HG03565 (cell line): ENCODE data around the gene GALNT9.
"Not testable (repeated sequence)": the region's sequence is repeated elsewhere in the genome, so short reads cannot be mapped to it uniquely, and the experiment has no call there.

Experiments
- ATAC-seq: cut with Tn5 transposase; IDR thresholded peaks from one replicate; pipeline ENCODE4 v1.9.1; 2021; ENCODE audit warnings: mild to moderate bottlenecking, moderate library complexity; ENCODE audit not compliant: unreplicated experiment

The GALNT9 gene

DNA sequence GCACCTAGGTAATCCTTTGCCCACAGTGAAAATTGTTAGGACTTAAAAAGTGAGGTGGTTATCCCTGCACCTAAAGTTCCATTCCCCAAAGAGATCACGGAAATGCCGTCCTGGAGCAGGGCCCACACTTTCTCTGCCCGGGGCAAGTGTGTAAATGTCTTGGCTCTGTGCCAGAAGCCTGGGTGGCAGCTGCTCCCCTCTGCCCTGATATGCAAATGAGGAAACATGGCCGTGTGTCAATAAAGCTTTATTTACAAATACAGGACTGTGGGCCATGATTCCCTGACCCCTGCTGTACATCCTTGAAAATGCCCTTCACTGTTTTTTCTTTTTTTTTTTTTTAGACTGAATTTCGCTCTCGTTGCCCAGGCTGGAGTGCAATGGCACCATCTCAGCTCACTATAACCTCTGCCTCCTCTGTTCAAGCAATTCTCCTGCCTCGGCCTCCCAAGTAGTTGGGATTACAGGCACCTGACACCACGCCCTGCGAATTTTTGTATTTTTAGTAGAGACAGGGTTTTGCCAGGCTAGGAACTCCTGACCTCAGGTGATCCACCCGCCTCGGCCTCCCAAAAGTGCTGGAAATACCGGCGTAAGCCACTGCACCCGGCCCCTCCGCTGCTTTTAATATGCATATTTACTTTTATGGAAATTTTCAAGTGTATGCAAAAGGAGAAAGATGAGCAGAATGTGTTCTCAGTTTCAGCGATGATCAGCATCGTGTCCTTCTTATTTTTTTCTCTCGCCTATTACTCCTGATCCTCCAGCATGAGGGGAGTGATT, 75.5 kb downstream of the GALNT9 start:
- no peak for ATAC-seq

DNA sequence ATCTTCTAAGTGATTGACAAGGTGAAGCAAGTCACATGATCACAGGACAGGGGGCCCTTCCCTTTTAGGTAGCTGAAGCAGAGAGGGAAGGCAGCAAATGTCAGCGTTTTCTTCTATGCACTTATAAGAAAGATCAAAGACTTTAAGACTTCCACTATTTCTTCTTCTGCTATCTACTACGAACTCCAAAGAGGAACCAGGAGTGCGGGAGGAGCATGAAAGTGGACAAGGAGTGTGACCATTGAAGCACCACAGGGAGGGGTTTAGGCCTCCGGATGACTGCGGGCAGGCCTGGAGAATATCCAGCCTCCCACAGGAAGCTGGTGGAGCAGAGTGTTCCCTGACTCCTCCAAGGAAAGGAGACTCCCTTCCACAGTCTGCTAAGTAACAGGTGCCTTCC, 76.4 kb downstream of the GALNT9 start:
- not testable (repeated sequence) for ATAC-seq

GRCh38 chr12:132251741-132252490, 77.5 kb downstream of the GALNT9 start:
- no peak for ATAC-seq

GRCh38 chr12:132251310-132251709, 78.1 kb downstream of the GALNT9 start:
- no peak for ATAC-seq

- ATAC-seq = no peak
These were observed 78.7 kb downstream of the GALNT9 start for GRCh38 chr12:132250707-132251106.

GRCh38 chr12:132249689-132250478, 79.5 kb downstream of the GALNT9 start:
- ATAC-seq = no peak

DNA sequence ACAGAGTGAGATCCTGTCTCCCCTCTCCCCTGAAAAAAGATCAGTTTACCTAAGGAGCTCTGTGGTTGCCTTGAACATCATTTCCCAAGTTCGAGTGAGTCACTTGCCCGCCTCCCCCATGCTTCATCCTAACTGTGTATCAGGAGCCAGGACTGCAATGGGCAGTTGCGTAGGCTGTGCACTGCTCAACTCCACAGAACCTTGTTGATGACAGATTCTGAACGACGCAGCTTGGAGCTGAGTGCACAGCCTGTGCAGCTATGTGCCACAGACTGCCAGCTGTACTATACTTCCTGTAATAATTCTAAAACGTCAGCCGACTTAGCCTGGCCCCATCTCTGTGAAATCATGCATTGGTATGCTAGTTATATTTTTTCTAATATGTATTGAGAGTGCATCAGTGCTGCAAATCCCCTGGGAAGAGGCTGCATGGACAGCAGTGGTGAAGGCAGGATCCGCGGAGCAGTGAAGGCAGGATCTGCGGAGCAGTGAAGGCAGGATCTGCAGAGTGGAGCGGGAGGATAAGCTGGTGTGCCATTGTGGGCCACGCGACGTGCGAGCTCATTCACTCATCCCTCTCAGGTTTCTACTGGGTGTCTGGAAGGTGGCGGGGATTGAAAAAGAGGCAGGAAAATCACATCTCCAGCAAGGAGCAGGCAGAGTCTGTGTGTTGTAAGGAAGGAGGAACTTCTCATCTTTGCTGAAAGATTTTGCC, 80.8 kb downstream of the GALNT9 start:
- ATAC-seq = no peak

- no peak for ATAC-seq
These were observed 81.5 kb downstream of the GALNT9 start for GRCh38 chr12:132247718-132248452.

GRCh38 chr12:132246997-132247717, 82.2 kb downstream of the GALNT9 start:
- no peak for ATAC-seq

GRCh38 chr12:132245521-132246101, 83.8 kb downstream of the GALNT9 start:
- ATAC-seq = no peak

DNA sequence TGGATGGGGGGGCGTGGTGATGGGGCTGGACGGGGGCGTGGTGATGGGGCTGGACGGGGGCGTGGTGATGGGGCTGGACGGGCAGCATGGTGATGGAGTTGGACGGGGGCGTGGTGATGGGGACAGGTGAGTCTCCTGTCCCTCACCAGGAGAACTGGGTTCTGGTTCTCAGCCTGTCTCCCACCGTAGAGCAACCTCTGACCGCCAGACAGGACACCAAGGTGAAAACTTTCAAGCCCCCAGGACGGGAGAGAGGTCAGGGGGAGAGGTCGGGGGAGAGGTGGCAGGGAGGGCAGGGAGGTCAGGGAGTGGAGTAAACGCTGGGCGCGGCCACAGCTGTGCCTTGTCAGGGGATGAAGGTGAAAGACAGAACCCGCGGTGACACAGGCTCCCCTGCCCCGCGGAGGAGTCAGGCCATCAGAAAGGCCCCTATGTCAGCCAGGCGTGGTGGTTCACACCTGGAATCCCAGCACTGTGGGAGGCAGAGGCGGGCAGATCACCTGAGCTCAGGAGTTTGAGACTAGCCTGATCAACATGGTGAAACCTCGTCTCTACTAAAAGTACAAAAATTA, 84.6 kb downstream of the GALNT9 start:
- no peak for ATAC-seq

GRCh38 chr12:132243596-132244310, 85.6 kb downstream of the GALNT9 start:
- ATAC-seq = no peak

- not testable (repeated sequence) for ATAC-seq
These were observed 86.2 kb downstream of the GALNT9 start for GRCh38 chr12:132243171-132243570.

GRCh38 chr12:132240669-132241007, 88.8 kb downstream of the GALNT9 start:
- ATAC-seq = not testable (repeated sequence)

DNA sequence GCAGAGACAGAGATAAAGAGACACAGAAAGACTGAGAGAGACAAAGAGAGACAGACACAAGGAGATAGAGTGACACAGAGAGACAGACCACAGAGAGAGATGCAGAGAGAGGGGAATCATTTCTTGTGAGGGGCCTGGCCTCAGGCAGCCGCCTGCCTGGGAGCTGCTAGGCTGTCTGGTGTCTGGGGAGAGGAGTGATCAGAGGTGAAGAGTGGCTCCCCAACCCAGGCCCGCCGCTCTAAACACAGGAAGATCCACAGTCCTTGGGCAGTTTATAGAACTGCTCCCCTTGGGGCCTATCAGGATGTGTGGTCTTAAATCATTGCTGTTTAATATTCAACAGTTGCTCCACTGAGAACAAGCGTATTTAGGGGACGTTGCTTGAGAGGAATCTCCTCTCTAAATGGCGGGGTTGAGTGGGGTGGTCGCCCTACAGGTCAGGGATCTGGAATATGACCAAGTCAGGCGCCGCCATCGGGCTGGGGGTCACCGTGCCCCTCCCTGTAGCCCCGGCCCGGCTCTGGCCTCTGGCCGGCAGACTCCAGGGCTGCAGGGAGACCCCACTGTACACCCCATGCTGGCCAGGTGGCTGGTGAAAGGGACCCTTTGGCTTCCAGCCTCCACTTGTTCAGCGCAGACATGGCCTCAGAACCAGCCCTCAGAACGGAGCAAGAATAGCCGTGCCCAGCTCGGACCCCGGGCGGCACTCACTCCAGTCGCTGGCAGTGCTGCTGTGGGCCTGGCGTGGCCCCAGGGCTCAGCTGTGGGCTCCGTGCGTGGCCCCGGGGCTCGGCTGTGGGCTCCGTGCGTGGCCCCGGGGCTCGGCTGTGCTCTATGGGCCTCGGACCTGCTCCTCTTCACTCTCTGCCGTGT, 89.4 kb downstream of the GALNT9 start:
- ATAC-seq = no peak

DNA sequence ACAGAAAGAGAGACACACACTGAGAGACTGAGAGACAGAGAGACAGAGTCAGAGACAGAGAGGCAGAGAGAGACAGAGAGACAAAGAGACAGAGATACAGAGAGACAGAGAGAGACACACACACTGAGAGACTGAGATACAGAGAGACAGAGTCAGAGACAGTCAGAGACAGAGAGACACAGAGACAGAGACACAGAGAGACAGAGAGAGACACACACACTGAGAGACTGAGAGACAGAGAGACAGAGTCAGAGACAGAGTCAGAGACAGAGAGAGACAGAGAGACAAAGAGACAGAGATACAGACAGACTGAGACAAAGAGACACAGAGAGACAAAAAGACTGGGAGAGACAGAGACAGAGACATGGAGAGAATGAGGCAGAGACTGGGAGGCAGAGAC, 90.0 kb downstream of the GALNT9 start:
- no peak for ATAC-seq

GRCh38 chr12:132238884-132239283, 90.5 kb downstream of the GALNT9 start:
- no peak for ATAC-seq
